ENCODE measurements around the gene ICOSLG.
"Not testable (repeated sequence)": the region's sequence is repeated elsewhere in the genome, so short reads cannot be mapped to it uniquely, and the experiment has no call there.

The ICOSLG gene

GRCh38 chr21:44240353-44240752 lies 390 bp downstream of the ICOSLG start:
- not testable (repeated sequence) for H2AK5ac ChIP-seq (ENCODE audit: low read depth, low read length); H3K79me1 ChIP-seq (ENCODE audit: low read depth, low read length); H2BK15ac ChIP-seq (ENCODE audit: low read length); H3K14ac ChIP-seq (ENCODE audit: low read length); H2BK12ac ChIP-seq (ENCODE audit: low read length); H3K27ac ChIP-seq (replicated peaks; ENCODE audit: low read length); H3K4ac ChIP-seq (ENCODE audit: low read length); H4K8ac ChIP-seq (ENCODE audit: low read depth, low read length); H3K36me3 ChIP-seq (replicated peaks in 1 of 2; ENCODE audit: control insufficient read depth in 2 of 2, insufficient read depth in 2 of 2, low read length in 2 of 2); H3K23ac ChIP-seq (ENCODE audit: low read depth, low read length, poor library complexity); H3K9ac ChIP-seq (ENCODE audit: low read depth, low read length, poor library complexity); H2BK120ac ChIP-seq (ENCODE audit: low read depth, low read length); H2AFZ ChIP-seq (ENCODE audit: low read length); DNase-seq (ENCODE audit: low spot score); H3K4me1 ChIP-seq (ENCODE audit: control insufficient read depth in 2 of 2, insufficient read depth in 1 of 2, low read depth in 1 of 2, low read length in 2 of 2); H3K4me3 ChIP-seq (ENCODE audit: low read length in 2 of 2); H3K4me2 ChIP-seq (ENCODE audit: insufficient read depth, low read length, poor library complexity, severe bottlenecking); H2BK5ac ChIP-seq (ENCODE audit: low read length); H3K27me3 ChIP-seq (ENCODE audit: control insufficient read depth in 3 of 3, insufficient read depth in 3 of 3, low read depth in 1 of 3, low read length in 3 of 3); H4K91ac ChIP-seq (ENCODE audit: low read depth, low read length, poor library complexity); H3K9me3 ChIP-seq (replicated peaks in 1 of 2; ENCODE audit: control insufficient read depth in 2 of 2, insufficient read depth in 1 of 2, low read depth in 1 of 2, low read length in 2 of 2); H3K18ac ChIP-seq (ENCODE audit: low read length)
- no CpG with 5 or more reads among the region's 46 CpGs for WGBS, 2 donors (ENCODE audit: extremely low coverage in 2 of 2, insufficient read length in 2 of 2, insufficient replicate concordance in 1 of 2)

GRCh38 chr21:44229561-44229960 lies 11.2 kb downstream of the ICOSLG start:
- not testable (repeated sequence) for H2BK12ac ChIP-seq (ENCODE audit: low read length)

GRCh38 chr21:44228109-44228508 lies 12.6 kb downstream of the ICOSLG start:
- not testable (repeated sequence) for H3K27ac ChIP-seq (replicated peaks; ENCODE audit: low read length)
- no CpG with 5 or more reads among the region's 13 CpGs for WGBS, 2 donors (ENCODE audit: extremely low coverage in 2 of 2, insufficient read length in 2 of 2, insufficient replicate concordance in 1 of 2)

More at GRCh38 chr21:44229561-44229960, 11.2 kb downstream of the ICOSLG start:
- not testable (repeated sequence) for H3K79me1 ChIP-seq (ENCODE audit: low read depth, low read length); H3K4me3 ChIP-seq (ENCODE audit: low read length in 2 of 2); H2BK5ac ChIP-seq (ENCODE audit: low read length); H3K18ac ChIP-seq (ENCODE audit: low read length); H3K36me3 ChIP-seq (replicated peaks in 1 of 2; ENCODE audit: control insufficient read depth in 2 of 2, insufficient read depth in 2 of 2, low read length in 2 of 2); H3K4me1 ChIP-seq (ENCODE audit: control insufficient read depth in 2 of 2, insufficient read depth in 1 of 2, low read depth in 1 of 2, low read length in 2 of 2); H2AK5ac ChIP-seq (ENCODE audit: low read depth, low read length); H3K27me3 ChIP-seq (ENCODE audit: control insufficient read depth in 3 of 3, insufficient read depth in 3 of 3, low read depth in 1 of 3, low read length in 3 of 3); H3K9ac ChIP-seq (ENCODE audit: low read depth, low read length, poor library complexity); H3K14ac ChIP-seq (ENCODE audit: low read length); H4K91ac ChIP-seq (ENCODE audit: low read depth, low read length, poor library complexity); H2BK120ac ChIP-seq (ENCODE audit: low read depth, low read length); H3K9me3 ChIP-seq (replicated peaks in 1 of 2; ENCODE audit: control insufficient read depth in 2 of 2, insufficient read depth in 1 of 2, low read depth in 1 of 2, low read length in 2 of 2); H2BK15ac ChIP-seq (ENCODE audit: low read length); H3K27ac ChIP-seq (replicated peaks; ENCODE audit: low read length); H4K8ac ChIP-seq (ENCODE audit: low read depth, low read length); H2AFZ ChIP-seq (ENCODE audit: low read length); H3K4ac ChIP-seq (ENCODE audit: low read length); H3K23ac ChIP-seq (ENCODE audit: low read depth, low read length, poor library complexity); DNase-seq (ENCODE audit: low spot score); H3K4me2 ChIP-seq (ENCODE audit: insufficient read depth, low read length, poor library complexity, severe bottlenecking)
- no CpG with 5 or more reads among the region's 22 CpGs for WGBS, 2 donors (ENCODE audit: extremely low coverage in 2 of 2, insufficient read length in 2 of 2, insufficient replicate concordance in 1 of 2)

GRCh38 chr21:44227614-44228013 lies 13.1 kb downstream of the ICOSLG start:
- not testable (repeated sequence) for H3K36me3 ChIP-seq (replicated peaks in 1 of 2; ENCODE audit: control insufficient read depth in 2 of 2, insufficient read depth in 2 of 2, low read length in 2 of 2); H3K4ac ChIP-seq (ENCODE audit: low read length); DNase-seq (ENCODE audit: low spot score); H2BK15ac ChIP-seq (ENCODE audit: low read length); H3K18ac ChIP-seq (ENCODE audit: low read length); H4K91ac ChIP-seq (ENCODE audit: low read depth, low read length, poor library complexity); H4K8ac ChIP-seq (ENCODE audit: low read depth, low read length); H3K4me3 ChIP-seq (ENCODE audit: low read length in 2 of 2); H2BK120ac ChIP-seq (ENCODE audit: low read depth, low read length); H3K4me2 ChIP-seq (ENCODE audit: insufficient read depth, low read length, poor library complexity, severe bottlenecking); H3K9me3 ChIP-seq (replicated peaks in 1 of 2; ENCODE audit: control insufficient read depth in 2 of 2, insufficient read depth in 1 of 2, low read depth in 1 of 2, low read length in 2 of 2); H3K14ac ChIP-seq (ENCODE audit: low read length); H3K9ac ChIP-seq (ENCODE audit: low read depth, low read length, poor library complexity); H3K27ac ChIP-seq (replicated peaks; ENCODE audit: low read length); H3K27me3 ChIP-seq (ENCODE audit: control insufficient read depth in 3 of 3, insufficient read depth in 3 of 3, low read depth in 1 of 3, low read length in 3 of 3); H2AFZ ChIP-seq (ENCODE audit: low read length); H3K79me1 ChIP-seq (ENCODE audit: low read depth, low read length); H2BK5ac ChIP-seq (ENCODE audit: low read length); H3K23ac ChIP-seq (ENCODE audit: low read depth, low read length, poor library complexity); H3K4me1 ChIP-seq (ENCODE audit: control insufficient read depth in 2 of 2, insufficient read depth in 1 of 2, low read depth in 1 of 2, low read length in 2 of 2); H2AK5ac ChIP-seq (ENCODE audit: low read depth, low read length); H2BK12ac ChIP-seq (ENCODE audit: low read length)
- no CpG with 5 or more reads among the region's 9 CpGs for WGBS, 2 donors (ENCODE audit: extremely low coverage in 2 of 2, insufficient read length in 2 of 2, insufficient replicate concordance in 1 of 2)

More at GRCh38 chr21:44228109-44228508, 12.6 kb downstream of the ICOSLG start:
- not testable (repeated sequence) for H3K4ac ChIP-seq (ENCODE audit: low read length); H3K36me3 ChIP-seq (replicated peaks in 1 of 2; ENCODE audit: control insufficient read depth in 2 of 2, insufficient read depth in 2 of 2, low read length in 2 of 2); H3K4me1 ChIP-seq (ENCODE audit: control insufficient read depth in 2 of 2, insufficient read depth in 1 of 2, low read depth in 1 of 2, low read length in 2 of 2); DNase-seq (ENCODE audit: low spot score); H3K14ac ChIP-seq (ENCODE audit: low read length); H2BK120ac ChIP-seq (ENCODE audit: low read depth, low read length); H2BK5ac ChIP-seq (ENCODE audit: low read length); H3K4me3 ChIP-seq (ENCODE audit: low read length in 2 of 2); H3K23ac ChIP-seq (ENCODE audit: low read depth, low read length, poor library complexity); H3K27me3 ChIP-seq (ENCODE audit: control insufficient read depth in 3 of 3, insufficient read depth in 3 of 3, low read depth in 1 of 3, low read length in 3 of 3); H2AFZ ChIP-seq (ENCODE audit: low read length); H3K79me1 ChIP-seq (ENCODE audit: low read depth, low read length); H2BK15ac ChIP-seq (ENCODE audit: low read length); H3K18ac ChIP-seq (ENCODE audit: low read length); H4K8ac ChIP-seq (ENCODE audit: low read depth, low read length); H4K91ac ChIP-seq (ENCODE audit: low read depth, low read length, poor library complexity); H2AK5ac ChIP-seq (ENCODE audit: low read depth, low read length); H3K9ac ChIP-seq (ENCODE audit: low read depth, low read length, poor library complexity); H3K9me3 ChIP-seq (replicated peaks in 1 of 2; ENCODE audit: control insufficient read depth in 2 of 2, insufficient read depth in 1 of 2, low read depth in 1 of 2, low read length in 2 of 2); H3K4me2 ChIP-seq (ENCODE audit: insufficient read depth, low read length, poor library complexity, severe bottlenecking); H2BK12ac ChIP-seq (ENCODE audit: low read length)
